NCI-H146 treated with DMSO at 0.1 percent for 48 hours (cell line): ENCODE measurements around the gene TAF8.
"Not testable (repeated sequence)": the region's sequence is repeated elsewhere in the genome, so short reads cannot be mapped to it uniquely, and the experiment has no call there.

Experiments
- DNase-seq: peaks from one replicate; lab custom pipeline; 2025; ENCODE audit not compliant: unreplicated experiment; lab: John Stamatoyannopoulos, UW

TAF8 gene

GRCh38 chr6:42050297-42051267, at the start of gene TAF8:
Gene TAF8 (plus strand): TSS chr6:42050524. CDS start chr6:42050542, 18 bp downstream.
- DNase-seq, result peak; percentile 94

DNA sequence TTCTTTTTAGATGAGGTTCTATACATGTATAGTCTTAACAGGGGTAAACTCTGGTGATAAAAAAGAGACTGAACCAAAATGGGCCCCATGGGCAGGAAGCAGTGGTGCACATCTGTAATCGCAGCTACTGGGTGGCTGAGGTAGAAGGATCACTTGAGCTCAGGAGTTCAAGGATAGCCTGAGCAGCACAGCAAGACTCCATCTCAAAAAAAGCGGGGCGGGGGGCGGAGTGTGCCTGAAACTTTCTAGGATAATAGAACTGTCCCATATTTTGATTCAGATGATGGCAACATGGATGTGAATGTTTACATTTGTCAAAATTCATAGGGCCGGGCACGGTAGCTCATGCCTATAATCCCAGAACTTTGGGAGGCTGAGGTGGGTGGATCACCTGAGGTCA, 48.8 kb upstream of the TAF8 start:
- no peak for DNase-seq

GRCh38 chr6:42003658-42004057, 46.7 kb upstream of the TAF8 start:
- not testable (repeated sequence) for DNase-seq

- no peak for DNase-seq
Measured at GRCh38 chr6:42007286-42008137, 42.8 kb upstream of the TAF8 start.

DNA sequence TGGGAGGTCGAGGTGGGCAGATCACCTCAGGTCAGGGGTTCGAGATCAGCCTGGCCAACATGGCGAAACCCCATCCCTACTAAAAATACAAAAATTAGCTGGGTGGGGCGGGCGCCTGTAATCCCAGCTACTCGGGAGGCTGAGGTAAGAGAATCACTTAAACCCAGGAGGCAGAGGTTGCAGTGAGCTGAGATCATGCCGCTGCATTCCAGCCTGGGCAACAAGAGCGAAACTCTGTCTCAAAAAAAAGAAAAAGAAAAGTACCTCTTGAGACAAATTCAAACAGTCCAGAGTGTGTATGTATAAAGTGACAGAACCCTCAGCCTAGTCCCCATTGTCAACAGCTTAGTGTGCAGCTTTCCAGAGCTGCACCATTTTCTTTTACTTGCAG, 42.2 kb upstream of the TAF8 start:
- DNase-seq, result not testable (repeated sequence)

- no peak for DNase-seq
Measured at GRCh38 chr6:42009844-42010184, 40.5 kb upstream of the TAF8 start.

- DNase-seq, result peak; percentile 76
Measured at GRCh38 chr6:42010185-42010891, 40.0 kb upstream of the TAF8 start.

DNA sequence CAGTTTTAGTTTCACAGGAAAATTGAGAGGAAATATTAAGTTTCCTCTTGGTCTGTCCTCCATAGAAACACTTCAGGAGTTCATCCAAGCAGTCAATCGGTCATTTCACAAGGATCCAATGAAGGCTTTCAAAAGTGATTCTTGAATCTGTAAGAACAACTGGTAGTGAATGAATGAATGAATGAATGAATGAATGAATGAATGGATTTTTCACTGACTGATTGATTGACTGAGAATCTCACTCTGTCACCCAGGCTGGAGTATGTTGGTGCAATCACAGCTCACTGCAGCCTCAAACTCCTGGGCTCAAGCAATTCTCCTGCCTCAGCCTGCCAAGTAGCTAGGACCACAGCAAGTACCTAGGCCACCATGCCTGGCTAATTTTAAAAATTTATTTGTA, 39.4 kb upstream of the TAF8 start:
- DNase-seq, result no peak

GRCh38 chr6:42012501-42013133, 37.7 kb upstream of the TAF8 start:
- DNase-seq, result no peak

DNA sequence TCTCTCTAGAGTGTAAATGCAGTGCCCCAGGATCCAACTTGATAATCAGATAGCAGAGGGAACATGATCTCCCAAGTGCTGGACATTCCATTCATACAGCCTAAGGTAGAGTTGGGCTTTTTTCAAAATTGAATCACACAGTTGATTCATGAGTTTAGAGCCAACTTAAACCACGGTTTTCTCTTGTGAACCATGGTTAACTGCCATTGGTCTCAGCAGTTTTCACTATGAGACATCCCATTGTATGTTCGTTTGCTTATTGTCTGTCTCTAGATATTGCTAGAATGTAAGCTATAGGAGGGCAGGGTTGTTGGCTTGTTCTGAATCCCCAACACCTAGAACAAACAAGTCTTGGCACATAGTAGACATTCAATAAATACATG, 37.2 kb upstream of the TAF8 start:
- DNase-seq, result no peak

DNA sequence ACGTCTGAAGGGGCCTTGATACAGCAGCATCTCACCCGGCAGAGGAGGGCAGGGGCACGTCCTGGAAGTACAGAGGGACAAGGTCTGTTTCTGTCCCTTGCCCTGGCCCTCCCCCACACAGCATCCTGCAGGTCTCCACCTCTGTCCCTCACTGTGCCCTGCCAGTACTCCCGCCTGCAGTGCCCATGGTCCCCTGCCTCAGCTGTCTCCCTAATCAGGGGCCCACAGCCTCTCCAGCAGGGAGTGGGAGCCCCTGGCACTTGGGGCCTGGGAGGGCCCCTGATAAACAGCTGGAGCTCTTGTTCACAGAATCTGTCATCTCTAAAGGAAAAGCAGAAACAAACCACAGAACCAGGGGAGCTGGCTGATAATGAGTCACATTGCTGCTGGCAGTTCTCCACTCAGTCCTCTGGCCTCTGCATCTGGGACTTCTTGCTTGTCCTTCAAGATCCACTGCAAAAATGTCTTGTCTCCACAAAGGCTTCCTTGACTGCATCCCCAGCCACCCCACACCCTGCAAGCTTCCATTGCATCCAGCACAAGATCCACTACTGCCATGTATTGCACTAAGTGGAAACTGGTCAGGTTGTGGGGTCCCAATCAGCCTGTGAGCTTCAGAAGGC, 33.2 kb upstream of the TAF8 start:
- no peak for DNase-seq

DNA sequence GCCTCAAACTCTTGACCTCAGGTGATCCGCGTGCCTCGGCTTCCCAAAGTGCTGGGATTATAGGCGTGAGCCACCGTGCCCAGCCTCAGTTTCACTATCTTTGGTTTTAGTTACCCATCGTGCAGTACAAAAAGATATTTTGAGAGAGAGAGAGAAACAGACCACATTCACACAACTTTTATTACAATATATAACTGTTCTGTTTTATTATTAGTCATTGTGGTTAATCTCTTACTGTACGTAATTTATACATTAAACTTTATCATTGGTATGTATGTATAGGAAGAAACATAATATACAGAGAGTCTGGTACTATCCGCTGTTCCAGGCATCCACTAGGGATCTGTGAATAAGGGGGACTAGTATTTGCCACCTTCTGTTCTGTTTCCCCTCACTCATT, 29.4 kb upstream of the TAF8 start:
- no peak for DNase-seq

GRCh38 chr6:42021847-42022754, 28.2 kb upstream of the TAF8 start:
- no peak for DNase-seq

- DNase-seq, result no peak
Measured at GRCh38 chr6:42022755-42023384, 27.5 kb upstream of the TAF8 start.

- DNase-seq, result no peak
Measured at GRCh38 chr6:42025066-42025844, 25.1 kb upstream of the TAF8 start.

- DNase-seq, result no peak
Measured at GRCh38 chr6:42025845-42026243, 24.5 kb upstream of the TAF8 start.

- DNase-seq, result no peak
Measured at GRCh38 chr6:42026540-42026939, 23.8 kb upstream of the TAF8 start.
